GM19395 (cell line): ENCODE results near the gene VWF.
"Not testable (repeated sequence)": the region's sequence is repeated elsewhere in the genome, so short reads cannot be mapped to it uniquely, and the experiment has no call there.

Experiments used
- ATAC-seq: cut with Tn5 transposase; IDR thresholded peaks from one replicate; pipeline ENCODE4 v1.9.1; 2021; ENCODE audit warnings: mild to moderate bottlenecking, moderate library complexity; ENCODE audit not compliant: unreplicated experiment

VWF gene

DNA sequence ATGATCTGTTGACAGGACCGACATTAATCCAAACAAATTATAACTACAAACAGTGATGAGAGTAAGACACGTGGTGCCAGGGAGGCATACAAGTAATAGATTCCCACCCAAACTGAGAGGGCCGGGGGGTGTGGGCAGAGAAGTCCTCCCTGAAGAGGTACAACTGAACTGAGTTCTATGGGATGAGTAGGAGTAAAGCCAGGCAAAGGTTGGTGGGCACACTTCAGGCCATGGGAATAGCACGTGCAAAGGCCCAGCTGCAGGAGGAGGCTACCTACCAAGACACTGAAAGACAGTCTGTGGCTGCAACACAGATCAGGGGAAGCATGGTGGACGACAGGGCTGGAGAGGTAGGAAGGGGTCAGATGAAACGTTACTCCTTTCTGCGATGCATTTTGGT, 22.0 kb upstream of the VWF start:
- no peak for ATAC-seq

DNA sequence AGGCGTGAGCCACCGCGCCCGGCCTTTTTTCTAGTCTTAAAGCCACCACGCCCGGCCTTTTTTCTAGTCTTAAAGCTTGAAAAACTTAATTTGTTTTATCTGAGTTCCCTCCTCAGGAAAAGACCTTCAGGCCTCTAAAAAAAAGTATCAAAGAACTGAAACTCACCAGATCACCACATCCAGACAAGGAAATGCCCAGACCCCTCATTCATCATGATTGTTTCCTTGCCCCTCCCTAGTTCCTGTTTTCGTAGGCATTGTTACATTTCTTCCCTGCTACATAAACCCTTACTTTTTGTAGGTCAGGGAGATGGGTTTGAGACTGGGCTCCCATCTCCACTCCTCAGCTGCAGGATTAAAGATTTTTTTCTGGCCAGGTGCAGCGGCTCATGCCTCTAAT, 21.1 kb upstream of the VWF start:
- ATAC-seq = no peak

DNA sequence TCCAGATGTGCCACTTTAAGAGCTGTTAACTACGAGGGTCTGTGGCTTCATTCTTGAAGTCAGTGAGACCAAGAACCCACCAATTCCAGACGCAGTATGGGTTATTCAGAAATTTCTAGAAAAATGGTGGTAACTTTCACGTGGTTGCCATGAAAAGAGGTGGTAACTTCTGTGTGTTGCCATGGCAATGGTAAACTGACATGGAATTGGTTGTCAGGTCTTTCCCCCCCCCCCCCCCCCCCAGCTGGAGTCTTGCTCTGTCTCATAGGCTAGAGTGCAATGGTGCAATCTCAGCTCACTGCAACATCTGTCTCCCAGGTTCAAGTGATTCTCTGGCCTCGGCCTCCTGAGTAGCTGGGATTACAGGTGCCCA, 18.8 kb upstream of the VWF start:
- no peak for ATAC-seq

DNA sequence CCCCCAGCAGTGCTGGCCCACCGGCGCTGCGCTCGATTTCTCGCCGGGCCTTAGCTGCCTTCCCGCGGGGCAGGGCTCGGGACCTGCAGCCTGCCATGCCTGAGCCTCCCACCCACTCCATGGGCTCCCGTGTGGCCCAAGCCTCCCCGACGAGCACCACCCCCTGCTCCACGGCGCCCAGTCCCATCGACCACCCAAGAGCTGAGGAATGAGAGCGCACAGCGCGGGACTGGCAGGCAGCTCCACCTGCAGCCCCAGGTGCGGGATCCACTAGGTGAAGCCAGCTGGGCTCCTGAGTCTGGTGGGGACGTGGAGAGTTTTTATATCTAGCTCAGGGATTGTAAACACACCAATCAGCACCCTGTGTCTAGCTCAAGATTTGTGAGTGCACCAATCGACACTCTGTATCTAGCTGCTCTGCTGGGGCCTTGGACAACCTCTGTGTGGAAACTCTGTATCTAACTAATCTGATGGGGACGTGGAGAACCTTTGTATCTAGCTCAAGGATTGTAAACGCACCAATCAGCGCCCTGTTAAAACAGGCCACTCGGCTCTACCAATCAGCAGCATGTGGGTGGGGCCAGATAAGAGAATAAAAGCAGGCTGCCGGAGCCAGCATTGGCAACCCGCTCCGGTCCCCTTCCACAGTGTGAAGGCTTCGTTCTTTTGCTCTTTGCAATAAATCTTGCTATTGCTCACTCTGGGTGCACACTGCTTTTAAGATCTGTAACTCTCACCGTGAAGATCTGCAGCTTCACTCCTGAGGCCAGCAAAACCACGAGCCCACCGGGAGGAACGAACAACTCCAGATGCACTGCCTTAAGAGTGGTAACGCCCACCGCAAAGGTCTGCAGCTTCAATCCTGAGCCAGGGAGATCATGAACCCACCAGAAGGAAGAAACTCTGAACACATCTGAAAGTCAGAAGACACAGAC, 18.2 kb upstream of the VWF start:
- not testable (repeated sequence) for ATAC-seq

DNA sequence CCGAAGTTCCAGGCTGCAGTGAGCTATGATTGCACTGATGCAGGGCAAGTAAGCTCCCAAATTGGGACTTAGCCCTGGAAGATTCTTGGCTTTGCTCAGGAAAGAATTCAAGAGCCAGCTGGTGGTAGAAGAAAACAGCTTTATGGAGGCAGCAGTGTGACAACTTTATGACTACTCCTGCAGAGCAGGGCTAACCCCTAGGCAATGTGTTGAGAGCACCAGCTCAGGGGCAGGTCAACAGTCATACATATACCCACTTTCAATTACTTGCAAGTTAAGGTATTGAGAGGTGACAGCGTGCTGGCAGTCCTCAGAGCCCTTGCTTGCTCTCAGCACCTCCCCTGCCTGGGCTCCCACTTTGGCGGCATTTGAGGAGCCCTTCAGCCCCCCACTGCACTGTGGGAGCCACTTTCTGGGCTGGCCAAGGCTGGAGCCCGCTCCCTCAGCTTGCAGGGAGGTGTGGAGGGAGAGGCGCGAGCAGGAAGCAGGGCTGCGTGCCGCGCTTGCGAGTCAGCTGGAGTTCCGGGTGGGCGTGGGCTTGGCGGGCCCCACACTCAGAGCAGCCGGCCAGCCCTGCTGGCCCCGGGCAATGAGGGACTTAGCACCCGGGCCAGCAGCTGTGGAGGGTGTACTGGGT, 17.4 kb upstream of the VWF start:
- not testable (repeated sequence) for ATAC-seq

DNA sequence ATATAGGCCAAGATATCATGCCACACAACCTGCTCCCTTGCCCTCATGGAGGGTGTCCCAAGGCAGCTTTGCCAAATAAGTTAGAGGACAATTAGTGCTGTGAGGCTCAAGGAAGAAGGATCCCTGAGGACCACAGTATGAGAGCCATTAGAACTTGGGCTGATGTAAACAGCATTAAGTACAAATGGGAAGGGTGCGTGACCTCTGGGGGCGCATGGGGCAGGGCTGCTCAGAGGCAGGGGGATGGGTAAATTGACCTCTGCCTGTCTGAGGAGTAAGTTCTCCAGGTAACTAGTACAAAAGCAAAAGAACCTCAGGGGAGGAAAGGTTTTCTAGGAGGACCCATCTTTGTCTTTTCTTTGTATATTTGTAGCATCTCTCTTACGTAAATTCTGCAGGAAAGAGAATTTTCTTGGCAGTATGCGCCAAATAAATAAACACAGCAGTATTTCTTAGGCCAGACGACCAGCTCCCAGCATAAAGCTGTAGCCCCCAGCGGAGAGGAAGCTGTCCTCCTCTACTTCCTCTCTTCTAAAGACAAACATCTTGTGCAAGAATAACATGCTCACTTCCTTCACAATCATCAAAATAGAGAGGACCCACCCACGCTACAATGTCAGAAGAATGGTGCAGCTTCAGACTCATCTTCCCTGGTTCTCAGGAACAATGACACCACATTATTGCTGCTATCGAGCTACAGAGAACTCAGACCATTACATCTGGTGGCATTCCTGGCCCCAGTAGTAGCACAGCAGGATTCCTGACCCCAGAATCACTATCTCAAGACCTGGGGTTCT, 16.4 kb upstream of the VWF start:
- ATAC-seq = no peak

DNA sequence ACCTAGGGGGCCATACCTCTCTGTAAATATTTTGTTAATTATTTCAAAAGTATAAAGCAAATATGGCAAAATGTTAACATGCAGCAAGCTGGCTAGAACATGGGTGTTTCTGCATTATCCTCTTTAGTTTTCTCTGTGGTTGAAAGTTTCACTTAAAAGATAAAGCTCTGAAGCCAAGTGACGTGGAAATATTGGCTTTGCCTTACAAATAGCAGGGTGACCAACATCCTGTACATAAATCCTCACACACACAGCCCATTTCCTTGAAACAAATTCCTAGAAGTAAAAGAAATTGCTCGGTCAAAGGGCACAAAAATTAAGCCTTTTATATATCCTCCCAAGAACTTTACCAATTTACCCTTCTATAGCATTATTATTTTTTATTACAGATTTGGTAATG, 10.6 kb upstream of the VWF start:
- ATAC-seq = no peak

DNA sequence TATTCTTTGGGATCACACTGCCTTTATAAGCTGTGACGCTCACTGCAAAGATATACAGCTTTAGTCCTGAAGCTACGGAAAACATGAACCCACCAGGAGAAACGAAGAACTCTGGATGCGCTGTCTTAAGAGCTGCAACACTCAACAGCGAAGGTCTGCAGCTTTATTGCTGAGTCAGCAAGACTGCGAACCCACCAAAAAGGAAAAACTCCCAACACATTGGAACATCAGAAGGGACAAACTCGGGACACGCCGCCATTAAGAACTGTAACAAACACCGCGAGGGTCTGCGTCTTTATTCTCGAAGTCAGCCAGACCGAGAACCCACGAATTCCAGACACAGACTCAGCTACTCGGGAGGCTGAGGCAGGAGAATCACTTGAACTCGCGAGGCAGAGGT, 9.2 kb upstream of the VWF start:
- no peak for ATAC-seq

DNA sequence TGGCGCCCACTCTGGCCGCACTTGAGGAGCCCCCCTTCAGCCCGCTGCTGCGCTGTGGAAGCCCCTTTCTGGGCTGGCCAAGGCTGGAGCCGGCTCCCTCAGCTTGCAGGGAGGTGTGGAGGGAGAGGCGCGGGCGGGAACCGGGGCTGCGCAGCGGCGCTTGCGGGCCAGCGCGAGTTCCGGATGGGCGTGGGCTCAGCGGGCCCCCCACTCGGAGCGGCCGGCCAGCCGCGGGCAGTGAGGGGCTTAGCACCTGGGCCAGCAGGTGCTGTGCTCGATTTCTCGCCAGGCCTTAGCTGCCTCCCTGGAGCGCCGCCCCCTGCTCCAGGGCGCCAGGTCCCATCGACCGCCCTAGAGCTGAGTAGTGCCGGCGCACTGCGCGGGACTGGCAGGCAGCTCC, 8.0 kb upstream of the VWF start:
- ATAC-seq = no peak

DNA sequence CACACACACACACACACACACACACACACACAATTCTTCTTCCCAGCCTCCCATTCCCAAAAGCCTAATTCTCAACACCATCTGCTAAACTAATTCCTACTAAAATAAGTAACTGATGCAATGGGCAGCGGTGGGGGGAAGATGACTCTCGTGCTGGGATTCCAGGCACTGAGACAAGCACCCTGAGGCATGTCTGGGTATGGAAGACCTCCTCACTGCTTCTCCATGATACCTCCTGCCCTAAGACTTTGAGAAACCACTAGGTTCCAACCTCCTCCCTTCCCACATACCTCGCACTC, 789 bp upstream of the VWF start:
- ATAC-seq = no peak

DNA sequence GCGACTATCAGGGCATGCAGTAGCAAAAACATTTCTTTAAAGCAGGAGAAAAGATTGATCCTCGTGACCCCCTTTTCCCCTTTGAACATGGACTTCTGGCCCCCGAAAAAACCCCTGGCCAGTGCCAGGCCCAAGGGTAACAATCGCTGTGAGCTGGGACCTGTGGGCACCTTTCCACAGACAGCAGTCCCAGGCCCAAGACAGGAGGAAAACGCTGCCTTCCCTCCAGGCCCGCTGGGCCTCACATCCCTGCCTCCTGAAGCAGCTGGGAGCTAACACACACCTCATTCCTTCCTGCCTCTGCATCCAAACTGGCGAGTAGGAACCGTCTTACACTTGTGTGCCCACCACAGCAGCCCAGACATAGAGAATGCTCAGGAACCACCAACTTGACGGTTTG, 1.2 kb downstream of the VWF start:
- no peak for ATAC-seq

DNA sequence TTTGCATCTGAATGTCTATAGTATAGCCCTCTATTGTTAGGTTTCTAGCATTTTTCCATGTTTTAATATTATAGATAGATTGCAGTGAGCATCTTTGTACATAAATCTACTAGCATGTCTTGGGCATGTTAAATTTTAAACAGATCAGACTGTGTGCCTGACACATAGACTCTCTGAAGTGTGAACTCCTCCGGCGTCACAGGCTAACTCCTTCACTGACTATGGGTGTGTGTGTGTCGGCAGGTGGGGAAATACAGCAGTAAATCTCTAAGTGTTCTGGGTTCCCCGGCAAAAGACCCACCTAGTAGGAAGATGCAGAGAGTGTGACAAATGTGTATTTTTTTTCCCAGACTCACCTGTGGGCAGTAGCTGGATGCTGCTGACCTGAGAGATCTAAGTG, 2.3 kb downstream of the VWF start:
- ATAC-seq = no peak

DNA sequence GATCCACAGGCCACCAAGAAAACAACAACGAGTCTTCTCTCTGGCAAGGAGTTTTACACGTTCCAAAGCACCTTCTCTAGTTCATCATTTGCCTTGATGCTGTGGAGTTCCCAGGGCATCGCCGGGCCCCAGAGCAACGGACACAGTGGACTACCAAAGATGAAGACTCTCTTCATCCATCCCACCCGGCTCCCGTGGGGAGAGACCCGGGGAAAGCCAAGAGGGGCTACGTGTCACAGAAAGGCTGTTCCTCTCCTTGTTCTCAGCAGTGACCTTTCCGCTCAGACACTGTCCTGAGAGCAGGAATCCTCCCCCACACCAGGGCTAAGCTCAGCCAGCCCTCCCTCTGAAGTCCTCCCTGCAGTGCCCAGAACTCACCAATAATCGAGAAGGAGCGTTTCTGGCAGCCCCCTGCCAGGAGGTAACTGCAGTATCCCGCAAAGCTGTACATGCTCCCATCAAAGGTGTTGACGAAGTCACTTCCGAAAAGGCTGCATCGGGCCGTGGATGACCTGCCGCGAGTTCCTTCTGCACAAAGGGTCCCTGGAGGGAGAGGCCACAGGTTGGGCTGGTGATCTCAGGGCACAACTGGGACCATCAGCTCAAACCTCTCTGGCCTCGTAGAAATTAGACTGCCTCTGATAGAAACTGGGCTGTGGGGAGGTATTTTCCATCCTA, 3.5 kb downstream of the VWF start:
- ATAC-seq = no peak

DNA sequence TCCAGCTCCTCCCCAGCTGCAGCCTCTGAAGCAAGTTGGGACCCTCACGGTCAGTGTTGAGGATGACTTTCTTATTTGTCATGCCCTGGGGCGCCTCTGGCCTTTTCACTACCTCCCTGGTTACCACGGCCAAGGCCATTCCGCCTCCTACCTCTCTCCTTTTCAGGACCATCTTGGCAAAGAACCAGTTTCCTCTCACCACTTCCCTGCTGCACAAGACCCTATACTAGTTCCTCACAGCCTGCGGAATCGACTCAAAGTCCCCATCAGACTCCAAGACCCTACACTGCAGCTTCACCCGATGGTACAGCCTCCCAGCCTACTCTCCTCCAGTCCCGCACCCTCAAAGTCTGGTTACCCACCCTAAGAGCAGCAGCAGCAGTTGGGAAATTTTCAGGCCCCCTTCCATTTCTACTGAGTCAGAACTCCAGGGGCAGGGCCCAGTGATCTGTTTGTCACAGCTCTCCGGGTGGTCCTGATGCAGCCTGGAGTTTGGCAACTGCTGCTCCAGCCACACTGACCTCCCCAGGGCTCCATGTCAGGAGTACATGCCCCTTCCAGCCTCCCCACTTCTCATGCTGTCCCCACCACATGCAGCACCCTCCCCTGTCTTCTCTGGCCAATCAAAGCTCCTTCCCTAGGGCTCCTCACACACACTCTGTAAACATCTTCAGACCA, 5.4 kb downstream of the VWF start:
- ATAC-seq = no peak

DNA sequence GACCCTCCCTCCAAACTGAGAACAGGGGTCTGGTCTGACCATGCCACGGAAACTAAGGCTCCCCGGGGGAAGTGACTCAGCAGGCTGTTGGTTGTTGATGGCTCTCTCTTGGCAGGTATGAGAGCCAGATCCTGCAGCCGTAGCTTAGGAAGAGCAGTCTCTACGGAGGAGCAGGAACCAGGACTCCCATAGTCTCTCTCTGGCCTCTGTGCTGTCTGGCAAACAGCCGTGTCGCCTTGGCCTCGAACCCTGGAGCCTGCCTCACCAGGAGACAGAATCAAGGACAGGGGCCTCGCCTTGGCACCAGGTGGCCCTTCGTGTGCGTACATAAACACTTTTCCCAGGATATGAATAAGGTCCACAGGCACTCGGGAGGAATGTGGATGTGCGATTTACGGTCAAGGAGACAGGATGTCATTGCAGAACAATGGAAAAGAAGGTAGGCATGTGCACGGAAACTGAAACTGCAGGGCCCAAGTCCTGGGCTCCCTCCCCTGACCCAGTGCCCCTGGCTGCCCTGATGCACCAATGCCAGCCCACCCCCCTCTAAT, 7.9 kb downstream of the VWF start:
- ATAC-seq = no peak

DNA sequence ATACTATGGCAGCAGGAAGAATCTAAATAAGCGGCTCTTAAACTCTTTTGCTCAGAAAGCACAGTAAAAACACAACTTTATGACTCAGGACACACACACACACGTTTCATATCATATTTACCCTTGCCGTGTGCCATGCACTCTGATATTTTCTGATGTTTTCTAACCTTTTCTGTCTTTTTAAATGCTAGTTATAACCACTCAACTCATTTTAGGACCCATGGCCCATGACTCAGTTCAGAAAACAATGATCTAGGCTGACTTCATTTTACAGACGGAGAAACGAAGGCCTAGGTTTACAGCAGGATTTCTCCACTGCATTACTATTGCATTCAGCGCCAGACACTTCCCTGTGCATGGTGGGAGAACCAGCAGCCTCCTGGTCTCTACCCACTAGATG, 9.1 kb downstream of the VWF start:
- ATAC-seq = no peak

DNA sequence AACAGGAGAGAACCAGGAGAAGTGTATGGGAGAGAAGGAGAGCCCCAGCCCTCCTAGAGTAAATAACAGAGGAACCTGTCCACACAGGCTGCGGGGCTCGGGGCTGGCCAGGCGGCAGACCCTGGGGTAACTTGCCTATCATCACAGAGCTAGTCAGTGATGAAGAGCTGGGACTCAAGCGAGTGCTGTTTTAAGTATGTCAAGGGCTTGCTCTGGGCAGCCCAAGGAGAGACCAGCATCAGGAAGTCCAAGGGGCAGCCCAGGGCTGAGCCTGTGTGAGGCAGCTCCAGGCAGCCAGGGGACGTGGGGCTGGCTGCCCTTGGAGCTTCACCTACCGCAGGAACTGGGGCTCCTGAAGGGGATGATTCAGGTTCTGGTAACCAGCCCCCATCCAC, 10.0 kb downstream of the VWF start:
- ATAC-seq = no peak

DNA sequence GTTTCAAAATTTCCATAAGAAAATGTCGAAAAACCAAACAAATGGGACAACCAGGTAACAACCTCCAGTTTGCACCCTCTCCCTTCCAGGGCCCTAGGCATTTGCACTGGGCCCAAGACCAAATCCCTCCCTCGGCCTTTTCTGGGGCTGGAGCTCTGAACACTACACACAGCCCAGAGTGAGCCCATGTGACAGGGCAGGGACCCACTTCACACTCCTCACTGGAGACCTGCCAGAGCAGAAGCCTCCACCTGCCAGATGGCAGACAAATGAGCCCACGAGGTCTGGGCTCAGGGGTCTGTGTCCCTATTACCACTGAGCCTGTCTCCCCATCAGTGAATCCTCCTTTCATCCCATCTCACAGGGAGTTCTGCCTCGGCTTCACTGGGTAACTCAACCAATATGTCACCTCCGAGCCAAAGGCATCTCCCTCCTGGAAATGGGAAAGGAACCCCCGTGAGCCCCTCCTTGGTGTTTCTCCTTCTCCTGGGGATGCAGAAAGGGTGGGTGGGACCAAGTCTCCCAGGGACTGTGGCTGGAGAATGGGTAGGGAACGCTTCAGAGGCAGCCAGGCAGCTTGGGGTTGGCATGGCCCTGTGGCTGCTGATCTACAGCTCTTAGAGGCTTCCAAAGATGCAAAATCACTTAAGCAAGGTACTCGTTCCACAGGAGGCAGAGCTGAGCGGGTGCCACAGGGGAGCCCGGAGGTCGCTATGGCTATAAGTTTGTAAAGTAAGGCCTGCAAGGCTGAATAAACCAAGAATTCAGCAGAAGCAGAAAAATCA, 10.6 kb downstream of the VWF start:
- ATAC-seq = no peak

DNA sequence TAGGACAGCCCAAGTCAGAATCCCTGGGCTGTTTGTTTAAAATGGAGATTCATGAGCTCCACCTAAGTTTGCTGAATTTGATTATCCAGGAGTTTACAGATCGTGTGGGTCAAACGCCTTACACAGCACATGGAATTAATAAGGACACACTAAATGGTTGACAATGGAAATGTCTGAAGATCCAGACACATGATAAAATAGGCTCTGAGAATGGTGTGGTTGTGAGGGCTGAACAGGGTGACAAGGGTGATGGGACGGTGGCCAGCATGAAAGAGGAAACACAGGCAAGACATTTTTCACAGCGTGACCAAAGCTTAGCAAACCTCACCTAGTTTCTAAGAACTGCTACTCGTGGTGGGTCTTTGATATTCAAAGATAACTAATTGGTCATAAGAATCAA, 12.5 kb downstream of the VWF start:
- ATAC-seq = no peak

DNA sequence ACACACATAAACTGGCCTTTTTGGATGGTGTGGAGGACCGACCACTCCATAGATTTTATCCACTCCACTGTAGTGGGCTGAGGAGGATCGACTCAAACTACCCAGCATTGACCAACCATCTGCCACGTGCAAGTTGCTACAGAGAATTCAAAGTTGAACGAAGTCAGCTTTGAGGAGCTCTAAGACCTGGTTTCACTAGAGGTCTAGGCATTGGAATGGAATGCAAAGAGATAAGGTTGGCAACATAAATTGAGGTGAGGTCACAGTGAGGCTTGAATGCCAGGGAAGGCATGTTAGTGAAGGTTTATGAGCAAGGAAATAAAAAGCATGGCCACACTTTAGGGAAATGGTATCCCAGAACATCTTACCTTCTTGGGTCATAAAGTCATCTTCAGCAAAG, 14.5 kb downstream of the VWF start:
- ATAC-seq = no peak
